C4-2B (cell line): ENCODE results near the gene CFAP206.

ENCODE experiments used
- ZFX ChIP-seq: fragments of 450-650 bp; IDR thresholded peaks from 2 replicates; pipeline ENCODE4 v1.6.1; 2017
- TF ChIP-seq, protein P1 (sequence below): fragments of 450-650 bp; conservative IDR thresholded peaks from 2 replicates; pipeline ENCODE4 v1.5.1; 2017; ENCODE audit warnings: mild to moderate bottlenecking

DNA sequence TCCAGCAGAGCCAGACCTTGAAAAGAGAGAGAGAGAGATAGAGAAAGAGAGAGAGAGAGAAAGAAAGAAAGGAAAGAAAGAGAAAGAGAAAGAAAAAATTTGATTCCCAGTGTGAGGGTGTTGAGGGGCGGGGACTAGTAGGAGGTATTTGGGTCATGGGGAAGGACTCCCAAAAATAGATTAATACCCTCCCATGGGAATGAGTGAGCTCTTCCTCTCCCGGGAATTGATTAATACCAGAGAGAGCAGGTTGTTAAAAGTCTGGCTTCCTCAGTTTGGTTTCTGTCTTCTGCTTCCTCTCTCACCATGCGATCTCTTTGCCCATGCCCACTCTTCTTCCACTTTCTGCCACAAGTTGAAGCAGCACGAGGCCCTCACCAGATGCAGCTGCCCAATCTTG, 28.8 kb upstream of the CFAP206 start:
- TF ChIP-seq, protein P1, sequence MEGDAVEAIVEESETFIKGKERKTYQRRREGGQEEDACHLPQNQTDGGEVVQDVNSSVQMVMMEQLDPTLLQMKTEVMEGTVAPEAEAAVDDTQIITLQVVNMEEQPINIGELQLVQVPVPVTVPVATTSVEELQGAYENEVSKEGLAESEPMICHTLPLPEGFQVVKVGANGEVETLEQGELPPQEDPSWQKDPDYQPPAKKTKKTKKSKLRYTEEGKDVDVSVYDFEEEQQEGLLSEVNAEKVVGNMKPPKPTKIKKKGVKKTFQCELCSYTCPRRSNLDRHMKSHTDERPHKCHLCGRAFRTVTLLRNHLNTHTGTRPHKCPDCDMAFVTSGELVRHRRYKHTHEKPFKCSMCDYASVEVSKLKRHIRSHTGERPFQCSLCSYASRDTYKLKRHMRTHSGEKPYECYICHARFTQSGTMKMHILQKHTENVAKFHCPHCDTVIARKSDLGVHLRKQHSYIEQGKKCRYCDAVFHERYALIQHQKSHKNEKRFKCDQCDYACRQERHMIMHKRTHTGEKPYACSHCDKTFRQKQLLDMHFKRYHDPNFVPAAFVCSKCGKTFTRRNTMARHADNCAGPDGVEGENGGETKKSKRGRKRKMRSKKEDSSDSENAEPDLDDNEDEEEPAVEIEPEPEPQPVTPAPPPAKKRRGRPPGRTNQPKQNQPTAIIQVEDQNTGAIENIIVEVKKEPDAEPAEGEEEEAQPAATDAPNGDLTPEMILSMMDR, result no peak
- TF ChIP-seq ZFX, result no peak
